NCI-H146 treated with DMSO at 0.1 percent for 48 hours (cell line): ENCODE results near the gene C3.
"Not testable (repeated sequence)": the region's sequence is repeated elsewhere in the genome, so short reads cannot be mapped to it uniquely, and the experiment has no call there.

ENCODE experiments used
- DNase-seq: peaks from one replicate; lab custom pipeline; 2025; ENCODE audit not compliant: unreplicated experiment; lab: John Stamatoyannopoulos, UW

C3 gene

DNA sequence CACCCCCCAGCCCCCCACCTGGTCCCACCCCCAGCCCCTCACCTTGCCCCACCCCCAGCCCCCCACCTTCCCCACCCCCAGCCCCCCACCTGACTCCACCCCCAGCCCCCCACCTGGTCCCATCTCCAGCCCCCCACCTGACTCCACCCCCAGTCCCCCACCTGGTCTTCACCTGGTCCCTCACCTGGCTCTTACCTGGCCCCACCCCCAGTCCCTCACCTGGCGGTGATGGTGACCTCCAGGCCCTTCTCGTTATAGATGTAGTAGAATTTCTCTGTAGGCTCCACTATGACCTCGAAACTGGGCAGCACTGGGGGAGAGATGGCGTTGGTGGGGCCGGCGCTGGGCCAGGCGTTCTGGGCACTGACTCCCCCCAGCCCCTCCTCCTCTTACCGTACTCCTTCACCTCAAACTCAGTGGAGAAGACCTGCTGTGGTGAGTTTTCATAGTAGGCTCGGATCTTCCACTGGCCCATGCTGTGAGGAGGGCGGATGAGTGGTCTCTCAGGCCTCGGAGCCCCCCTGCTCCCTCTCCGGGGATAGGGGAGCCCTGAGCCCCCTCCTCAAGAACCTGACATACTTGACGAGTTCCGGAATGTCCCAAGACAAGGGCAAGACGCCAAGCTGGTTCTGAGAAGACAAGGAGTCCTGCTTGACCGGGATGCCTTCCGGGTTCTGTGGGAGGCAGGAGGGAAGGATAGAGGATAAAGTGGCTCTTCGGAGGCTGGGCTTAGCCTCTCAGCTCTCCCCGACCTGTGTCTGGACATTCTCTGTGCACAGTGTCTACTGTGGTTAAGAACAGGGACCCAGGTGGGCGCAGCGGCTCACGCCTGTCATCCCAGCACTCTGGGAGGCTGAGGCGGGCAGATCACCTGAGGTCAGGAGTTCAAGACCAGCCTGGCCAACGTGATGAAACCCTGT lies 6.4 kb downstream of the C3 start:
- DNase-seq: no peak

DNA sequence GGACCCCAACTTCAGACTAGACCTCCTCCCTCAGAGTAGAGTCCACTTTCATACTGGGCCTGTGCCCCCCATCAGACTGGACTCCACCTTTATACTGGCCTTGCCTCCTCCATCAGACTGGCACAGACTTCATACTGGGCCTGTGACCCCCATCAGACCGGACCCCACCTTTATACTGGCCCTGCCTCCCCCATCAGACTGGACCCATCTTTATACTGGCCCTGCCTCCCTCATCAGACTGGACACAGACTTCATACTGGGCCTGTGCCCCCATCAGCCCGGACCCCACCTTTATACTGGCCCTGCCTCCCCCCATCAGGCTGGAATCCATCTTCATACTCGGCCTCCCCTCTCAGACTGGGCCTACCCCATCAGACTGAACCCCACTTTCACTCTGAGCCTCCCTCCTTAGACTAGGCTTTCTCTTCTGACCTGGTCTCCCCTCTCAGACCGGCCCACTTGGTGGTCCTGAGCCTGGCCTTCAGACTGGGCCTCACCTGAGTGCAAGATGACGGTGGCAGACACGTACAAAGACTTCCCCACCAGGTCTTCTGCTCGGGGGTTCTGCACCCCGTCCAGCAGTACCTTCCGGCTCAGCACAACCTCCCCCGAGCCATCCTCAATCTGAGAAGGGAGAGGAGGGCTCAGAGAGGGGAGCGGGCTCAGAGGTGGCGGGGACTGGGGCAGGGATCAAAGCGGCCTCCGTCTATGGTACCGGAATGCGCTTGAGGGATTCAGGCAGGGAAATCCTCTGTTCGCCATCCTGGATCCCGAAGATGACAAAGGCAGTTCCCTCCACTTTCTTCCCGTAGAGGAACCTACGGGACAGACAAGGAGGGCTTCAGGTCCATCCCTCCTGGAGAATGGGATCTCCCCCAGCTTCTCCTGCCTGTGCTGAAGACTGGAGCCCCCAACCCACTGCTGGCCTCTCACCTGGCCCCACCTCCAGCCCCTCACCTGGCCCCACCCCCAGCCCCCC lies 7.5 kb downstream of the C3 start:
- DNase-seq: no peak

DNA sequence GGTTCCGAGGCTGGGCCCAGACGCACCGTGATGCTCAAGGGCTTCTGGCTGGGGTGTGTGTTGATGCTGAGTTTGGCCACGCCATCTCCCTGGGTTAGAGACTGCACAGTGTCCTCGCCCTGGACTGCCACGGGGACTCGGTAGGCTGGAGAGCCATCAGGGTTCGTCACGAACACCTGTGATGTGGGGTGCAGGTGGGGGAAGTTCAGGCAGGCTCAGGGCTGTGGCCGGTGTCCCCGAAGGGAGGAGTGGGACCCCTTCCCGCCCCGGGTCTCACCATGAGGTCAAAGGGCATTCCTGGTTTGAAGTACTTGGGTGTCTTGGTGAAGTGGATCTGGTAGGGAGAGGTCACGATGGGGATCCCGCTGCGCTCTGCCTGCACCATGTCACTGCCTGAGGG lies 8.2 kb downstream of the C3 start:
- no peak for DNase-seq

DNA sequence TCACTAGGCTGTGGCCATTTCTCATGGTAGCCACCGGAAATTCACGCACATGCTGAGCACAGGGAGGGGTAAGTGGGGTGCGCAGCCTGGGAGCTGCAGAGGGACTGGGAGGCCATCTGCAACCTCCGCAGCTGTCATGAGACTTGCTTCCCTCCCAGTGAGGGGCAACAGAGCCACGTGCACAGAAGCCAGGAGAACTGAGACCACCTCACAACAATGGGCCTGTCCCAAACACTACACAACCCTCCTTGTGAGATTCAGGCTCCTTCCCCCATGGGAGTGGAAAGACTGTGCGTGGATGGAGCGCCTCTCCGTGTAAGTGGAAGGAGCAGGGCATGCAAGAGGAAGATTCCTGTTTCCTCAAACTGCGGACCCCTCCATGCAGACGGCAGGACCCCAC lies 8.8 kb downstream of the C3 start:
- no peak for DNase-seq

DNA sequence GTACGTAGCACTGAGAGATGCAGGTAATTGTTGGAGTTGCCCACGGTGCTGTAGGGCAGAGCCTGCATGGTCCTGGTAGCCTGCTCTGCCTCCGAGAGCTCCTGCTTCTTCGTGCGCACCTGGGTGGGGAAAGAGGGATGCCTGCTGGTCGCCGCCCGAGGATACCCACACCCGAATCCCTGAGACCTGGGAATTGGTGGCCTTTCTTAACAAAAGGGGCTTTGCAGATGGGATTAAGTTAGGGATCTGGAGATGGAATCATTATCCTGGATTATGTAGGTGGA lies 9.4 kb downstream of the C3 start:
- no peak for DNase-seq

DNA sequence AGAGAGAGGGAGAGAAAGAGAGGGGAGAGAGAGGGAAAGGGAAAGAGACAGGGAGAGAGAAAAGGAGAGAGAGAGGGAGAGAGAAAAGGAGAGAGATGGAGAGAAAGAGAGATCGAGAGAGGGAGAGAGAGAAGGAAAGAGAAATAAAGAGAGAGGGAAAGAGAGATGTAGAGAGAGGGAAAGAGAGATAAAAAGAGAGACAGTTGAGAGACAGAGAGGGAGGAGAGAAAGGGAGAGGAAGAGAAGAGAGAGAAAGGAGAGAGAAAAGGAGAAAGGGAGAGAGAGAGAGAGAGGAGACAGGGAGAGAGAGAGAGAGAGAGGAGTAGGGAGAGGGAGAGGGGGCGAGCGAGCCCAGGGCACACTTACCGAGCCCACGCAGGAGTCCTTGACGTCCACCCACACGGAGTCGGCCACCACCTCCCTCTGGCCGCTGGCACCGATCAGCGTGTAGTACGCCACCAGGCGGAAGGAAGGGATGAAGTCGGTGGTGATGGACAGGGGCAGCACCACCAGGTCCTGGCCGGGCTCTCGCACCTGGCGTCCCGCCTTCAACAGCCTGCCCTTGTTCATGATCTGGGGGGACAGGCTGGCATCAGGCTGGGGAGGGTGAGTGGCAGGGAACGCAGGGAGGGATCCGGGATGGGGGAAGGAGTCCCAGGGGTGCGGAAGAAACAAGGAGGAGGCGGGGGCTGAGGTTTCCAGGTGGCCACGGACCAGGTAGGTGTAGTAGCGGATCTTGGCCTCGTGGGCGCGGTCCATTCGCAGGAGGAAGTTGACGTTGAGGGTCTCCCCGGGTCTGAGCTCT lies 10.0 kb downstream of the C3 start:
- DNase-seq: no peak

DNA sequence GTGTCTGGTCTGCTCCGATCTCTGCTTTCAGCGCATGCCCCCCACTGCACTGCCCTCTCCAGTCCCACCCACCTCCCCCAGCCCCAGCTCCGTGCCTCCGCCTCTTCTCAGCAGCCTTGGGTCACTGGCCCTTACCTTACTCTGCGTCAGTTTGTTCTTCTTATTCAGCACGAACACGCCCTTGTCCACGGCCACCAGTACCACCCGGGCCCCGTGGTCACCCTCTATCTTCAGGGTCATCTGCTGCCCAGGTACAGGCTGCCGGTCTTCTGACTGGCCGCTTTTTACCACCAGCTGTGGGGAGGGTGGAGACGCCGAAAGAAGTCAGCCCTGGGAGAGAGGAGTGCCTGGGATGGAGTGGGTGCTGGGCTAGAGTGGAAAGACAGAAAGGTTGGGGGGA lies 10.9 kb downstream of the C3 start:
- DNase-seq: no peak

DNA sequence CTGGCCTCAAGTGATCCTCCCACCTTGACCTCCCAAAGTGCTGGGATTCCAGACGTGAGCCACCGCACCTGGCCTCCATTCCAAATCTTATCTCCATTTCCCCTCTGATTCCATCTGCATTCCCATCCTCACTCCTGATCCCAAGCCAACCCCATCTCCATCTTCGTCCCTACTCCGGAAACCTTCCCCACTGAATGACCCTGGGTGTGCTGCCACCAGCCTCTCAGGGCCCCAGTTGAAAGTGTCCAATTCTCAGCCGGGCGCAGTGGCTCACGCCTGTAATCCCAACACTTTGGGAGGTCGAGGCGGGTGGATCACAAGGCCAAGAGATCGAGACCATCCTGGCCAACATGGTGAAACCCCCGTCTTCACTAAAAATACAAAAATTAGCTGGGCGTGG lies 11.5 kb downstream of the C3 start:
- not testable (repeated sequence) for DNase-seq

DNA sequence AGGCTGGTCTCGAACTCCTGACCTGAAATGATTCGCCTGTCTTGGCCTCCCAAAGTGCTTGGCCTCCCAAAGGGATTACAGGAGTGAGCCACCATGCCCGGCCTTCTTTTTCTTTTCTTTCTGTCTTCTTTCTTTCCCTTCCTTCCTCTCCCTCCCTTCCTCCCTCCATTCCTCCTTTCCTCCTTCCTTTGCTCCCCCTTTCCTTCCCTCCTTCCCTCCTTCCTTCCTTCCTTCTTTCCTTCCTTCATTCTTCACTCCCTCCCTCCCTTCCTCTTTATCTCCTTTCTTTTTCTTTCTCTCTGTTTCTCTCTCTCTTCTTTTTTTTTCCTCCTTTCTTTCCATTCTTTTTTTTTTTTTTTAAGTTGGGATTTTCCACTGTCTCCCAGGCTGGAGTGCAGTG lies 12.1 kb downstream of the C3 start:
- DNase-seq: no peak

DNA sequence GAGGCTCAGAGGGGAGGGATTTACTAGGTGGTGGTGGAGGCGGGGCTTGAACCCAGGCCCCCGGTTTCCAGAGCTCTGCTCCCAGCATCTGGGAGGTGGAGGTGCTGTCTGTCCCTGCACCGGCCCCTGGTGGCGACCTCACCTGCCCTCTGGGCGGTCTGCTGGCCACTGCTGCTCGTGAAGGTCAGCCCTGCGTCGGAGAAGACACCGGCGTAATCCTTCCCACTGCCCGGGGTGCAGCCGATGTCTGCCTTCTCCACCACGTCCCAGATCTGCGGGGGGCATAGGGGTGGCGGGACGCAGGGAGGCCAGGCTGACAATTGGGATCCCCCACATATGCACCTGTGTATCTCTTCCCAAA lies 12.8 kb downstream of the C3 start:
- DNase-seq: no peak

DNA sequence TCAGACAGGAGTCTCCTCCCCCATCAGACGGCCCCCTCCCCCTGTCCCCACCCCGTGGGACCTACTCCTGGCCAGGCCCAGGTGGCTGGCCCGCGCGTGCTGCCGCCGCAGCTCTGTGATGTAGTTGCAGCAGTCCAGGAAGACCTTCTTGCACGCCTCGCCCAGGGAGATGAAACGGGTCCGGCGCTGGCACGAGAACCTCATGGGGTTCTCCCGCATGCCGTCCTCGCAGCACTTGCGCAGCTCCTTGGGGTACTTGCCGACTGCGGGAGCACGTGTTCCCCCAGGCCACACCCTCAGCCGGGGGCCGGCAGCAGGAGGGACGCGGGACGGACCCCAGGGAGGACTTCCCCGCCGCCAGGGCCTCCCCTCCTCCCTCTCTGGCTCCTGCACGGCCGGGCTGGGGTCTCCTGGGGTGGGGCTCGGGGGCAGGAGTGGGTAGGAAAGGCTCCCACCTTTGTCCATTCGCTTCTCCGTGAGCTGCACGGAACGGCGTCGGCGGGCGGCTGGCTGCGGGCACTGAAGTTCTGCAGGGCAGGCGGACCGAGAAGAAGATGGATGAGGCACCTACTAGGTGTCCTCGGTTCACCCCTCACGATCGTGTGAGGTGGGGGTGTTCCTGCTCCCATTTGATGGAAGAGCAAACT lies 13.3 kb downstream of the C3 start:
- DNase-seq: no peak

DNA sequence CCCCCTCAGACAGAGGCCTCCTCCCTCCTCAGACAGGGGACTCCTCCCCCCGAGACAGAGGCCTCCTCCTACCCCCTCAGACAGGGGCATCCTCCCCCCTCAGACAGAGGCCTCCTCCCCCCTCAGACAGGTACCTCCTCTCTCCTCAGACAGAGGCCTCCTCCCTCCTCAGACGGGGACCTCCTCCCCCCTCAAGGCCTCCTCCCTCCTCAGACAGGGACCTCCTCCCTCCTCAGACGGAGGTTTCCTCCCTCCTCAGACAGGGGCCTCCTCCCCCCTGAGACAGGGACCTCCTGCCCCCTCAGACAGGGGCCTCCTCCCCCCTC lies 13.9 kb downstream of the C3 start:
- DNase-seq: no peak

DNA sequence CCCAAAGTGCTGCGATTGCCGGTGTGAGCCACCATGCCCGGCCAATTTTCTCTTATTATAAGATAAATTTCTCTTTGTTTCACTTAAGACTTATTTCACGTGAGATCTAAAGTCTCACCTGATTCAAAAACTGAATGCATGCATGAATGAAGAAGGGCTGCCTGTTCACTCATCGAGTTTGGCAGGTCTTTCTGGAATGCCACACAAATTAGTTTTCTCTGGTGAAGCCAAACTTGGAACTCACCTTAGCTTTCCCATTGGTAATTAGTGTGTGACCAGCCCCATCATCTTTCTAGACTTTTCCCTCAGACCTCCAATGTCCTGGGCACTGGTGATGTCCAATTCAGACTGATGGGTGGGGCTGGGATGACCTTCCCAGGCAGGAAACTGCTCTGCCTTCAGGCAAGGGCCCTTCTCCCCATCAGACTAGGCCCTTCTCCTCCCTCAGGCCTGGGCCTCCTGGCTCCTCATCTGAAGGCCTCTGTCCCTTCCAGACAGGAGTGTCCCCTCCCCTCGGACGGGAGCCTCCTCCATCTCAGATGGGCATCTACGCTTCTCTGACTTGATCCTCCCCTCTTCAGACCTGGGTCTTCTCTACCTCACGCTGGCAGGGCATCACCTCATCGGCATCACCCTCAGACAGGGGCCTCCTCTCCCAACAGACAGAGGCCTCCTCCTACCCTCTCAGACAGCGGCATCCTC lies 14.4 kb downstream of the C3 start:
- no peak for DNase-seq

DNA sequence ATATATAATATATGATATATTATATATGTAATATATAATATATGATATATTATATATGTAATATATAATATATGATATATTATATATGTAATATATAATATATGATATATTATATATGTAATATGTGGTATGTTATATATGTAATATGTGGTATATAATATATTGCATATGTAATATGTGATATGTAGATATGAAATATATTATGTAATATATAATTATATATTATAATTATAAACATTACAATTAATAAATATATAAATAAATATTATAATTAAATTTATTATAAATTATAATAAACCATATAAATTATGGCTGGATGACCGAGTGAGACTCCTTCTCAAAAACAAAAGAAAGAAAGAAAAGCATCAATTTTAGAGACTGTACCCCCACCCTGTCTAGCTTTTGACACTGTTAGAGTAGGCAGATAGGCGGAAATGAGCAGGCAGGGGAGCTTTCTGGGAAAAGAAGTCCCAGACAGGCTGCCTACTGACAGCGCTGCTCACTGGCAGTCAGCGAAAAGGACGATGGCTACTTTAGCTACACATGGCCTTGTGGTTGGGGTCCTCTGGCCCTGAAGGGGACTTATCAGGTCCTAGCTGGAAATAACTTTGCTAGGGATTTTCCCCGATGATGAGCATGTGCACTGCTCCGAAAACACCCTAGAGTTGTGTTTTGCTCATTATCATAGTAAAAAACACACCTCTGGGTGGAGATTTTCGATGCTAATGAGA lies 19.7 kb downstream of the C3 start:
- DNase-seq: no peak

DNA sequence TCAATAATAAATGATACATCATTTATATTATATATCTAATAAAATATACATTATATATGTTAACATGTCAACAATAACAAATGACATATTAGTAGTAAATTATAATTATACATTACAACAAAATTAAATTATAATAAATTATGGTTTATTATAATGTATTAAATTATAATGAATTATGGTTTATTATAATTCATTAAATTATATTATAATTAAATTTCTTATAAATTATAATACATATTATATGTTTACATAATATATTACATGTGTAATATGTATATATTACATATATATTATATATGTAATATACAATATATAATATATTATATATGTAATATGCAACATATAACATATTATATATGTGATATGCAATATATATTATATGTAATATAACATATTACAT lies 20.5 kb downstream of the C3 start:
- no peak for DNase-seq

DNA sequence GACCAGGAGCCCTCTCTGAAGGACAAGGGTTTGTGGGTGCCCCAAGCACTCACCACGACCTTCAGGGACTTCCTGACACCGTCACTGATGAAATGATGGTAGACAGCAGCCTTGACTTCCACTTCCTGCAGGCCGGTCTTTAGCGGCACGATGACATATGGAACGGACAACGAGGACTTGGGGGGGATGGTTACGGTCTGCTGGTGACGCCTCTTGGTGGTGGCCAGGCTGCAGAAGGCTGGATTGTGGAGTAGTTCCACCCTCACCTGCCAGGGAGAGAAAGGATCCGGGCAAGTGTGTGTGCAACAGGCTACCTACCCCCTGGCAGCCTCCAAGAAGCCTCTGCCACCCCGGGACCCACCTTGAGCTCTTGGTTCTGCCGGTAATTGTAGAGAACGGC lies 23.2 kb downstream of the C3 start:
- no peak for DNase-seq

DNA sequence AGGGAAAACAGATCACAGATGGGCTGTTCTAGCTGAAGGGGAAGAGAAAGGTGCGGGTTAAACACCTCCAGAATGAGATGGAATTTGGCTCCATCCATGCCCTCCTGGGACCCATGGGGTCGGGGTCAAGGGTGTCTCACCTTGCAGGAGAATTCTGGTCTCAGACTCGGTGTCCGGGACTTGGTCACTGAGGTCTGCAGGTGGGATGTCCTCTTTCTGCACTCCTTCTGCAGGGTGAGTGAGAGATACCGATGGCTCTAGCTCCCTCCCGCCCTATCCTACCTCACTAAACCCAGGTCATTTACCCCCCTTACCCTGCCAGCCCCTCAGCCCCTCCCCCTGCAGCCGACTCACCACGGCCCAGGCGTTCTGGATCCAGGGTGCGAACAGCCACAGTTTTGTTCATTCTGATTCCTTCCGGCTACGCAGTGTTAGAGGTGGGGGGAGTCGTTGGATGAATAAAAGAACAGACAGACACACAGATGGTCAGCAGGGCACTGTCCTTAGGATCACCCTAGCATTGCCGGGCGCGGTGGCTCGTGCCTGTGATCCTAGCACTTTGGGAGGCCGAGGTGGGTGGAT lies 24.1 kb downstream of the C3 start:
- DNase-seq: no peak

DNA sequence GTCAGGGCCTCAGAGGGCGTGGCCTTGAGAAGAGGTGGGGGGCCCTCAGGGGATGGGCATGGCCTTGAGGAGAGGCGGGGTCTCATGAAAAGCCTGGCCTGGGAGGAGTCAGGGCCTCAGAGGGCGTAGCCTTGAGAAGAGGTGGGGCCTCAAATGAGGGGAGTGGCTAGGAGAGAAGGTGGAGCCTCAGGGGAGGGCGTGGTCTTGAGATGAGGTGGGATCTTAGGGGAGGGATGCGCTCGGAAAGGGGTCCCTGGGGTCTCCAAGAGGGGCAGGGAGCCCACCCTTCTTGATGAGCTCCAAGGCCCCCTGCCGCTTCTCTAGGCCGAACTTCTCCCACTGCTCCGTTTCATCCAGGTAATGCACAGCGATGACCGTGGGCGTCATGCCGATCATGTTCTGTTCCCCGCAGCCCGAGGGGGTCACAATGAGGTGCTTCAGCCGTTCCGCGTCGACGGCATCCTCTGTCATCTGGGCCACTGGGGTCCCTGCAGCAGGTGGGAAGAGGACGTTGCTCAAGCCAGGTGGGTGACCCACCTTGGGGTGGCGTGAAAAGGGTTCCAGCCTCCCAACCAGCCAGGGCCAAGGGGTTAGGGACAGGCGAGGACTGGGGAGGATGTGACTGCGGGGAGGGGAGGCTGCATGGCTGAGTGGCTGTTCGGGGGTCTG lies 26.2 kb downstream of the C3 start:
- DNase-seq: no peak

DNA sequence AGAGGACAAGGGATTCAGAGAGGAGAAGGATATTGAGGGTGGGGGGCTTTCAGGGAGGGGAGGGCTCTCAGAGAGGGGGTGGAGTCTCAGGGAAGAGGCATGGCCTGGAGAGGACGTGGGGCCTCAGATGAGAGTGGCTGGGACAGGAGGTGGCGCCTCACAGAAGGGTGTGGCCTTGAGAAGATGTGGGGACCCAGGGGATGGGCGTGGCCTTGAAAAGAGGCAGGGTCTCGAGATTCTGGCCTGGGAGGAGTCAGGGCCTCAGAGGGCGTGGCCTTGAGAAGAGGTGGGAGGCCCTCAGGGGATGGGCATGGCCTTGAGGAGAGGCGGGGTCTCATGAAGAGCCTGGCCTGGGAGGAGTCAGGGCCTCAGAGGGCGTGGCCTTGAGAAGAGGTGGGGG lies 26.8 kb downstream of the C3 start:
- DNase-seq: no peak
